ENCODE data around the gene FAM53B. TPM values are rescaled to one million over a fixed set of nuclear protein-coding genes. Genes with fewer than 3 reads are reported as not detected.

FAM53B gene
- total RNA-seq, 2 donors from 2014 or later, result 19.3 to 22.6 TPM

- H3K9ac ChIP-seq (ENCODE audit: extremely low read depth, low read length, poor library complexity, severe bottlenecking), result no peak overlapping the region
- TF ChIP-seq, protein P1, sequence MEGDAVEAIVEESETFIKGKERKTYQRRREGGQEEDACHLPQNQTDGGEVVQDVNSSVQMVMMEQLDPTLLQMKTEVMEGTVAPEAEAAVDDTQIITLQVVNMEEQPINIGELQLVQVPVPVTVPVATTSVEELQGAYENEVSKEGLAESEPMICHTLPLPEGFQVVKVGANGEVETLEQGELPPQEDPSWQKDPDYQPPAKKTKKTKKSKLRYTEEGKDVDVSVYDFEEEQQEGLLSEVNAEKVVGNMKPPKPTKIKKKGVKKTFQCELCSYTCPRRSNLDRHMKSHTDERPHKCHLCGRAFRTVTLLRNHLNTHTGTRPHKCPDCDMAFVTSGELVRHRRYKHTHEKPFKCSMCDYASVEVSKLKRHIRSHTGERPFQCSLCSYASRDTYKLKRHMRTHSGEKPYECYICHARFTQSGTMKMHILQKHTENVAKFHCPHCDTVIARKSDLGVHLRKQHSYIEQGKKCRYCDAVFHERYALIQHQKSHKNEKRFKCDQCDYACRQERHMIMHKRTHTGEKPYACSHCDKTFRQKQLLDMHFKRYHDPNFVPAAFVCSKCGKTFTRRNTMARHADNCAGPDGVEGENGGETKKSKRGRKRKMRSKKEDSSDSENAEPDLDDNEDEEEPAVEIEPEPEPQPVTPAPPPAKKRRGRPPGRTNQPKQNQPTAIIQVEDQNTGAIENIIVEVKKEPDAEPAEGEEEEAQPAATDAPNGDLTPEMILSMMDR (conservative IDR thresholded peaks at IDR 0.05), result no peak
- H3K9me3 ChIP-seq (ENCODE audit: control insufficient read depth, low read length), result peaks cover 4% of the 10 kb centered on the region
- peak overlapping the region; percentile 50 for H3K27ac ChIP-seq (ENCODE audit: low read depth, low read length)
- H3K4me1 Mint-ChIP-seq, result peaks cover 9% of the 10 kb centered on the region
- no peak overlapping the region for H3K4me3 Mint-ChIP-seq
- no peaks in the 10 kb centered on the region for H3K27me3 ChIP-seq (ENCODE audit: control insufficient read depth, insufficient read depth, low read length, poor library complexity, severe bottlenecking)
- peaks cover 53% of the 10 kb centered on the region for H3K36me3 Mint-ChIP-seq (ENCODE audit: low read depth)
- H3K36me3 ChIP-seq (ENCODE audit: control insufficient read depth, insufficient read depth, low read length), result peaks cover 81% of the 10 kb centered on the region
- WGBS, 2 experiments (ENCODE audit: insufficient coverage in 1 of 2, insufficient read length in 1 of 2), result 78 to 92% methylated on average over 1 to 5 of the region's 5 CpGs
- H3K27ac Mint-ChIP-seq, result no peak overlapping the region
- H3K4me3 ChIP-seq (ENCODE audit: low read length), result no peak overlapping the region
- H3K9me3 Mint-ChIP-seq, result no peaks in the 10 kb centered on the region
- no peaks in the 10 kb centered on the region for H3K27me3 Mint-ChIP-seq (ENCODE audit: insufficient read depth)
- H3K4me1 ChIP-seq (ENCODE audit: control insufficient read depth, insufficient read depth, low read length), result no peaks in the 10 kb centered on the region
- DNase-seq, result no peak
Measured at GRCh38 chr10:124756156-124756903, 12.2 kb upstream of the FAM53B start.

GRCh38 chr10:124755581-124755980, 11.4 kb upstream of the FAM53B start:
- Histone ChIP-seq H3K4me1 (ENCODE audit: control insufficient read depth, insufficient read depth, low read length) (no peaks in the 10 kb centered on the region), H3K27ac (ENCODE audit: low read depth, low read length) (no peak overlapping the region), H3K9ac (ENCODE audit: extremely low read depth, low read length, poor library complexity, severe bottlenecking) (no peak overlapping the region), H3K36me3 (ENCODE audit: control insufficient read depth, insufficient read depth, low read length) (peaks cover 74% of the 10 kb centered on the region), H3K9me3 (ENCODE audit: control insufficient read depth, low read length) (peaks cover 4% of the 10 kb centered on the region), H3K4me3 (ENCODE audit: low read length) (no peak overlapping the region), H3K27me3 (ENCODE audit: control insufficient read depth, insufficient read depth, low read length, poor library complexity, severe bottlenecking) (no peaks in the 10 kb centered on the region)
- H3K4me3 Mint-ChIP-seq, result no peak overlapping the region
- H3K9me3 Mint-ChIP-seq, result no peaks in the 10 kb centered on the region
- WGBS, 2 experiments (ENCODE audit: insufficient coverage in 1 of 2, insufficient read length in 1 of 2), result 78% methylated on average over 2 of the region's 2 CpGs; no CpG with 5 or more reads in 1 of the 2 experiments
- H3K36me3 Mint-ChIP-seq (ENCODE audit: low read depth), result peaks cover 52% of the 10 kb centered on the region
- H3K4me1 Mint-ChIP-seq, result peaks cover 7% of the 10 kb centered on the region
- TF ChIP-seq, protein P1 (conservative IDR thresholded peaks at IDR 0.05), result no peak
- no peak overlapping the region for H3K27ac Mint-ChIP-seq
- no peak for DNase-seq
- H3K27me3 Mint-ChIP-seq (ENCODE audit: insufficient read depth), result no peaks in the 10 kb centered on the region

DNA sequence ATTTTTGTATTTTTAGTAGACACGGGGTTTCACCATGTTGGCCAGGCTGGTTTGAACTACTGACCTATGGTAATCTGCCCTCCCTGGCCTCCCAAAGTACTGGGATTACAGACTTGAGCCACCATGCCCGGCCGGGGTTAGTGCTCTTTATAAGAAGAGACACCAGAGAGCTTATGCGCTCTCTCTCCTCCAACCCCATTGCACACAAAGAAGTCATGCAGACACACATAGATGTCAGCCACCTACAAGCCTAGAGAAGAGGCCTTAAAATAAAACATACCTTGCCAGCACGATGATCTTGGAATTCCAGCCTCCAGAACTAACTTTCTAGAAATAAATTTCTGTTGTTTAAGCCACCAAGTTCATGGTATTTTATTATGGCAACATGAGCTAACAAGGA, 10.0 kb upstream of the FAM53B start:
- peaks cover 6% of the 10 kb centered on the region for H3K4me1 Mint-ChIP-seq
- H3K36me3 Mint-ChIP-seq (ENCODE audit: low read depth), result peaks cover 44% of the 10 kb centered on the region
- no peaks in the 10 kb centered on the region for H3K27me3 Mint-ChIP-seq (ENCODE audit: insufficient read depth)
- TF ChIP-seq, protein P1 (conservative IDR thresholded peaks at IDR 0.05), result no peak
- H3K4me3 Mint-ChIP-seq, result no peak overlapping the region
- no peak overlapping the region for H3K9ac ChIP-seq (ENCODE audit: extremely low read depth, low read length, poor library complexity, severe bottlenecking)
- peaks cover 4% of the 10 kb centered on the region for H3K9me3 ChIP-seq (ENCODE audit: control insufficient read depth, low read length)
- no peaks in the 10 kb centered on the region for H3K4me1 ChIP-seq (ENCODE audit: control insufficient read depth, insufficient read depth, low read length)
- no peaks in the 10 kb centered on the region for H3K27me3 ChIP-seq (ENCODE audit: control insufficient read depth, insufficient read depth, low read length, poor library complexity, severe bottlenecking)
- no peak overlapping the region for H3K27ac Mint-ChIP-seq
- no peak overlapping the region for H3K4me3 ChIP-seq (ENCODE audit: low read length)
- DNase-seq, result no peak
- 96 to 100% methylated on average over 3 to 5 of the region's 5 CpGs for WGBS, 2 experiments (ENCODE audit: insufficient coverage in 1 of 2, insufficient read length in 1 of 2)
- no peaks in the 10 kb centered on the region for H3K9me3 Mint-ChIP-seq
- H3K36me3 ChIP-seq (ENCODE audit: control insufficient read depth, insufficient read depth, low read length), result peaks cover 67% of the 10 kb centered on the region
- H3K27ac ChIP-seq (ENCODE audit: low read depth, low read length), result no peak overlapping the region
